ENCODE results near the gene MAPK9.

MAPK9 gene

GRCh38 chr5:180289966-180290365 lies 1.9 kb downstream of the MAPK9 start:
- DNase-seq (ENCODE audit: insufficient read length) (no peak), FAIRE-seq (no peak)
- no peak for TF ChIP-seq TAF1 (IDR thresholded peaks at IDR 0.05; ENCODE audit: borderline replicate concordance, low read depth, low read length)
- no peak for TF ChIP-seq POLR2A (IDR thresholded peaks at IDR 0.05; ENCODE audit: low read depth, low read length)
- no peak for TF ChIP-seq POLR2AphosphoS5 (IDR thresholded peaks at IDR 0.05; ENCODE audit: low read depth, low read length)

- DNase-seq (ENCODE audit: insufficient read length) (no peak), FAIRE-seq (no peak)
- TF ChIP-seq POLR2A (IDR thresholded peaks at IDR 0.05; ENCODE audit: low read depth, low read length) (no peak), TAF1 (IDR thresholded peaks at IDR 0.05; ENCODE audit: borderline replicate concordance, low read depth, low read length) (no peak), POLR2AphosphoS5 (IDR thresholded peaks at IDR 0.05; ENCODE audit: low read depth, low read length) (no peak)
Measured at GRCh38 chr5:180289433-180289832, 2.5 kb downstream of the MAPK9 start.

GRCh38 chr5:180287868-180288267 lies 4.0 kb downstream of the MAPK9 start:
- DNase-seq (ENCODE audit: insufficient read length) (no peak), FAIRE-seq (no peak)
- TF ChIP-seq POLR2AphosphoS5 (IDR thresholded peaks at IDR 0.05; ENCODE audit: low read depth, low read length), result no peak
- no peak for TF ChIP-seq TAF1 (IDR thresholded peaks at IDR 0.05; ENCODE audit: borderline replicate concordance, low read depth, low read length)
- TF ChIP-seq POLR2A (IDR thresholded peaks at IDR 0.05; ENCODE audit: low read depth, low read length), result no peak

GRCh38 chr5:180287404-180287803 lies 4.5 kb downstream of the MAPK9 start:
- FAIRE-seq (no peak), DNase-seq (ENCODE audit: insufficient read length) (no peak)
- no peak for TF ChIP-seq POLR2AphosphoS5 (IDR thresholded peaks at IDR 0.05; ENCODE audit: low read depth, low read length)
- no peak for TF ChIP-seq TAF1 (IDR thresholded peaks at IDR 0.05; ENCODE audit: borderline replicate concordance, low read depth, low read length)
- no peak for TF ChIP-seq POLR2A (IDR thresholded peaks at IDR 0.05; ENCODE audit: low read depth, low read length)

GRCh38 chr5:180284149-180284548 lies 7.7 kb downstream of the MAPK9 start:
- no peak for TF ChIP-seq POLR2A (IDR thresholded peaks at IDR 0.05; ENCODE audit: low read depth, low read length)
- DNase-seq (ENCODE audit: insufficient read length) (no peak), FAIRE-seq (no peak)

- FAIRE-seq (no peak), DNase-seq (ENCODE audit: insufficient read length) (no peak)
- TF ChIP-seq TAF1 (IDR thresholded peaks at IDR 0.05; ENCODE audit: borderline replicate concordance, low read depth, low read length) (no peak), POLR2A (IDR thresholded peaks at IDR 0.05; ENCODE audit: low read depth, low read length) (no peak)
Measured at GRCh38 chr5:180283026-180283615, 8.8 kb downstream of the MAPK9 start.

GRCh38 chr5:180282281-180282680 lies 9.6 kb downstream of the MAPK9 start:
- DNase-seq (ENCODE audit: insufficient read length) (no peak), FAIRE-seq (no peak)

GRCh38 chr5:180281706-180282105 lies 10.2 kb downstream of the MAPK9 start:
- DNase-seq (ENCODE audit: insufficient read length) (no peak), FAIRE-seq (no peak)
- no peak for TF ChIP-seq TAF1 (IDR thresholded peaks at IDR 0.05; ENCODE audit: borderline replicate concordance, low read depth, low read length)
- no peak for TF ChIP-seq POLR2A (IDR thresholded peaks at IDR 0.05; ENCODE audit: low read depth, low read length)
- TF ChIP-seq POLR2AphosphoS5 (IDR thresholded peaks at IDR 0.05; ENCODE audit: low read depth, low read length), result no peak

More at GRCh38 chr5:180282281-180282680, 9.6 kb downstream of the MAPK9 start:
- TF ChIP-seq POLR2AphosphoS5 (IDR thresholded peaks at IDR 0.05; ENCODE audit: low read depth, low read length), result no peak

GRCh38 chr5:180274695-180275094 lies 17.2 kb downstream of the MAPK9 start:
- no peak for FAIRE-seq
- TF ChIP-seq TAF1 (IDR thresholded peaks at IDR 0.05; ENCODE audit: borderline replicate concordance, low read depth, low read length), result no peak
- TF ChIP-seq POLR2AphosphoS5 (IDR thresholded peaks at IDR 0.05; ENCODE audit: low read depth, low read length), result no peak
- no peak for TF ChIP-seq POLR2A (IDR thresholded peaks at IDR 0.05; ENCODE audit: low read depth, low read length)

GRCh38 chr5:180271221-180271620 lies 20.7 kb downstream of the MAPK9 start:
- FAIRE-seq, result no peak
- no peak for DNase-seq (ENCODE audit: insufficient read length)
- TF ChIP-seq POLR2A (IDR thresholded peaks at IDR 0.05; ENCODE audit: low read depth, low read length) (no peak), TAF1 (IDR thresholded peaks at IDR 0.05; ENCODE audit: borderline replicate concordance, low read depth, low read length) (no peak), POLR2AphosphoS5 (IDR thresholded peaks at IDR 0.05; ENCODE audit: low read depth, low read length) (no peak)

More at GRCh38 chr5:180274695-180275094, 17.2 kb downstream of the MAPK9 start:
- no peak for DNase-seq (ENCODE audit: insufficient read length)

- no peak for DNase-seq (ENCODE audit: insufficient read length)
Measured at GRCh38 chr5:180259260-180259611, 32.6 kb downstream of the MAPK9 start.

GRCh38 chr5:180253036-180253824 lies 38.7 kb downstream of the MAPK9 start:
- FAIRE-seq, result no peak
- no peak for DNase-seq (ENCODE audit: insufficient read length)
- TF ChIP-seq TAF1 (IDR thresholded peaks at IDR 0.05; ENCODE audit: borderline replicate concordance, low read depth, low read length) (no peak), POLR2A (IDR thresholded peaks at IDR 0.05; ENCODE audit: low read depth, low read length) (no peak), POLR2AphosphoS5 (IDR thresholded peaks at IDR 0.05; ENCODE audit: low read depth, low read length) (no peak)

More at GRCh38 chr5:180259260-180259611, 32.6 kb downstream of the MAPK9 start:
- FAIRE-seq, result no peak
- TF ChIP-seq TAF1 (IDR thresholded peaks at IDR 0.05; ENCODE audit: borderline replicate concordance, low read depth, low read length) (no peak), POLR2A (IDR thresholded peaks at IDR 0.05; ENCODE audit: low read depth, low read length) (no peak), POLR2AphosphoS5 (IDR thresholded peaks at IDR 0.05; ENCODE audit: low read depth, low read length) (no peak)

All from GM12892 (cell line).